ENCODE results near the gene EYA2. TPM values are rescaled to one million over a fixed set of nuclear protein-coding genes. Genes with fewer than 3 reads are reported as not detected.

The EYA2 gene
- total and polyA plus RNA-seq, 2 donors (not counting 3 experiments of a cell fraction or from before 2014, with no cell fraction given): not detected

GRCh38 chr20:46935394-46936017 lies 40.9 kb downstream of the EYA2 start:
- CTCF ChIA-PET: no interaction called here
- no TSS peak for BruUV-seq (replicated peaks)
- dilution Hi-C loops (cut with MboI; ENCODE audit: extremely low pct_ligation_motif_present, low sequenced_read_pairs): no loop called here
- H3K4me3 ChIP-seq (replicated peaks in 1 of 3; ENCODE audit: insufficient read depth in 1 of 3, low read depth in 1 of 3, low read length in 3 of 3): no peak overlapping the region
- no peak overlapping the region for H3K4me2 ChIP-seq (ENCODE audit: insufficient read depth, low read length)
- FAIRE-seq (no peak), DNase-seq (ENCODE audit: low read depth, low spot score) (no peak)
- no peaks in the 10 kb centered on the region for H3K9me3 ChIP-seq (replicated peaks; ENCODE audit: control insufficient read depth, insufficient read depth, low read length)
- intact Hi-C loops (cut with micrococcal nuclease): no loop called here
- H3K4me1 ChIP-seq (ENCODE audit: control insufficient read depth, extremely low read depth, insufficient read depth, low read length): no peaks in the 10 kb centered on the region
- H3K9ac ChIP-seq (replicated peaks; ENCODE audit: extremely low read depth, insufficient read depth, low read length): no peak overlapping the region
- POLR2A ChIA-PET: no interaction called here
- H2AFZ ChIP-seq (ENCODE audit: low read depth, low read length): no peak overlapping the region
- H3K36me3 ChIP-seq (ENCODE audit: control insufficient read depth in 2 of 2, extremely low read depth in 1 of 2, insufficient read depth in 2 of 2, low read length in 2 of 2): no peaks in the 10 kb centered on the region
- H3K9me1 ChIP-seq (replicated peaks; ENCODE audit: control insufficient read depth, extremely low read depth, insufficient read depth, low read length): no peaks in the 10 kb centered on the region
- no peak overlapping the region for H3K27ac ChIP-seq (ENCODE audit: insufficient read depth, low read depth, low read length)
- H3K79me2 ChIP-seq (ENCODE audit: control insufficient read depth, insufficient read depth, low read length): no peaks in the 10 kb centered on the region
- H3K27me3 ChIP-seq (ENCODE audit: control insufficient read depth in 2 of 2, insufficient read depth in 2 of 2, low read length in 2 of 2): no peaks in the 10 kb centered on the region
- TF ChIP-seq, protein P1, sequence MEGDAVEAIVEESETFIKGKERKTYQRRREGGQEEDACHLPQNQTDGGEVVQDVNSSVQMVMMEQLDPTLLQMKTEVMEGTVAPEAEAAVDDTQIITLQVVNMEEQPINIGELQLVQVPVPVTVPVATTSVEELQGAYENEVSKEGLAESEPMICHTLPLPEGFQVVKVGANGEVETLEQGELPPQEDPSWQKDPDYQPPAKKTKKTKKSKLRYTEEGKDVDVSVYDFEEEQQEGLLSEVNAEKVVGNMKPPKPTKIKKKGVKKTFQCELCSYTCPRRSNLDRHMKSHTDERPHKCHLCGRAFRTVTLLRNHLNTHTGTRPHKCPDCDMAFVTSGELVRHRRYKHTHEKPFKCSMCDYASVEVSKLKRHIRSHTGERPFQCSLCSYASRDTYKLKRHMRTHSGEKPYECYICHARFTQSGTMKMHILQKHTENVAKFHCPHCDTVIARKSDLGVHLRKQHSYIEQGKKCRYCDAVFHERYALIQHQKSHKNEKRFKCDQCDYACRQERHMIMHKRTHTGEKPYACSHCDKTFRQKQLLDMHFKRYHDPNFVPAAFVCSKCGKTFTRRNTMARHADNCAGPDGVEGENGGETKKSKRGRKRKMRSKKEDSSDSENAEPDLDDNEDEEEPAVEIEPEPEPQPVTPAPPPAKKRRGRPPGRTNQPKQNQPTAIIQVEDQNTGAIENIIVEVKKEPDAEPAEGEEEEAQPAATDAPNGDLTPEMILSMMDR (IDR thresholded peaks at IDR 0.05; ENCODE audit: extremely low read depth in 1 of 2, insufficient read depth in 1 of 2, low read depth in 1 of 2, low read length in 2 of 2): no peak
- no peaks in the 10 kb centered on the region for H4K20me1 ChIP-seq (replicated peaks; ENCODE audit: control insufficient read depth, extremely low read depth, insufficient read depth, low read length)

- Histone ChIP-seq H3K4me1 (ENCODE audit: control insufficient read depth, extremely low read depth, insufficient read depth, low read length) (no peaks in the 10 kb centered on the region), H2AFZ (ENCODE audit: low read depth, low read length) (no peak overlapping the region), H3K27ac (ENCODE audit: insufficient read depth, low read depth, low read length) (no peak overlapping the region), H3K27me3 (ENCODE audit: control insufficient read depth in 2 of 2, insufficient read depth in 2 of 2, low read length in 2 of 2) (no peaks in the 10 kb centered on the region), H3K9me3 (replicated peaks; ENCODE audit: control insufficient read depth, insufficient read depth, low read length) (no peaks in the 10 kb centered on the region), H4K20me1 (replicated peaks; ENCODE audit: control insufficient read depth, extremely low read depth, insufficient read depth, low read length) (no peaks in the 10 kb centered on the region), H3K9ac (replicated peaks; ENCODE audit: extremely low read depth, insufficient read depth, low read length) (no peak overlapping the region), H3K9me1 (replicated peaks; ENCODE audit: control insufficient read depth, extremely low read depth, insufficient read depth, low read length) (no peaks in the 10 kb centered on the region), H3K4me3 (replicated peaks in 1 of 3; ENCODE audit: insufficient read depth in 1 of 3, low read depth in 1 of 3, low read length in 3 of 3) (no peak overlapping the region), H3K79me2 (ENCODE audit: control insufficient read depth, insufficient read depth, low read length) (no peaks in the 10 kb centered on the region), H3K36me3 (ENCODE audit: control insufficient read depth in 2 of 2, extremely low read depth in 1 of 2, insufficient read depth in 2 of 2, low read length in 2 of 2) (no peaks in the 10 kb centered on the region), H3K4me2 (ENCODE audit: insufficient read depth, low read length) (no peak overlapping the region)
- TF ChIP-seq POLR2A (IDR thresholded peaks at IDR 0.05; ENCODE audit: low read depth, low read length): no peak
- no peak for TF ChIP-seq EZH2 (IDR thresholded peaks at IDR 0.05; ENCODE audit: borderline replicate concordance, low read depth, low read length, severe bottlenecking)
- no peak for TF ChIP-seq JUN (IDR thresholded peaks at IDR 0.05; ENCODE audit: borderline replicate concordance, insufficient read depth, insufficient read length, low read depth)
- no peak for TF ChIP-seq GATA2 (IDR thresholded peaks at IDR 0.05; ENCODE audit: insufficient read depth, insufficient read length, low read depth, low read length)
- TF ChIP-seq, protein P1 (IDR thresholded peaks at IDR 0.05; ENCODE audit: extremely low read depth in 1 of 2, insufficient read depth in 1 of 2, low read depth in 1 of 2, low read length in 2 of 2): no peak
- no peak for TF ChIP-seq MYC (IDR thresholded peaks at IDR 0.05; ENCODE audit: low read depth, low read length)
- no peak for TF ChIP-seq POLR2AphosphoS5 (IDR thresholded peaks at IDR 0.05; ENCODE audit: insufficient read depth, low read depth, low read length)
- no peak for TF ChIP-seq FOS (IDR thresholded peaks at IDR 0.05; ENCODE audit: borderline replicate concordance, insufficient read depth, low read length)
- TF ChIP-seq, protein P2, sequence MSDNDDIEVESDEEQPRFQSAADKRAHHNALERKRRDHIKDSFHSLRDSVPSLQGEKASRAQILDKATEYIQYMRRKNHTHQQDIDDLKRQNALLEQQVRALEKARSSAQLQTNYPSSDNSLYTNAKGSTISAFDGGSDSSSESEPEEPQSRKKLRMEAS (IDR thresholded peaks at IDR 0.05; ENCODE audit: insufficient read depth, insufficient read length): no peak
- ChIA-PET POLR2A (no interaction called here), CTCF (no interaction called here)
- FAIRE-seq (no peak), DNase-seq (ENCODE audit: low read depth, low spot score) (no peak)
- BruUV-seq (replicated peaks): no TSS peak
- intact Hi-C loops (cut with micrococcal nuclease) (no loop called here), dilution Hi-C loops (cut with MboI; ENCODE audit: extremely low pct_ligation_motif_present, low sequenced_read_pairs) (no loop called here)
Measured at GRCh38 chr20:46936415-46937156, 41.9 kb downstream of the EYA2 start.

All from endothelial cell of umbilical vein (primary cell).